ENCODE measurements around the gene KCNIP4.

DNA sequence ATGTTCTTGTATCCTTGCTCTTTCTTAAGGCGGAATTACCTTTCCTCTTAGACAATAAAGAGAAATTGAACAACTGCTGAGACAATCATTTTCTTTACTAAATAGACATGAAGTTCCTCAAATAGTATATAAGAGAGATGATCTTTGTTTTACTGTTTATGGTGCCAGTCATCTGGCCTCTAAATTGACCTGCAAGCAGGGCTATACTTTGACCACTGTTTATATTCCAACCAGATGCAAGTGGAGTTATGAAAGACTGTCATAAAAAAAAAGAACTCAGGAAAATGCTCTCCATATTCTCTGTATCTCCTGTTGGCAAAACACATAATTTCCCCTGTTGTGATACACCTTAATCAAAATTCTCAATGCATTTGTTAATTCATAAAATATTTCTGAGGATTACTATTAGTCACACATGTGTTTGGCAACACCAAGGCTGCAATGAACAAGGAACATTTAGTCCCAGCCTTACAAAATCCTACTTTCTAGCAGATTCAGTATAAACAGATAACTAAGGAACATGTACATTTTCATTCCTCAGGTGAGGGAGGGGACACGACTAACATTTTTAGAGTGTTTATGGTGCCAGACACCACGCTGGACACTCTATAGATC is 562.3 kb downstream of the KCNIP4 start:
- no peak for TF ChIP-seq POLR2AphosphoS5 (IDR thresholded peaks at IDR 0.05; ENCODE audit: borderline replicate concordance, low read depth, low read length)
- TF ChIP-seq EZH2 (IDR thresholded peaks at IDR 0.05) = no peak
